Tibial nerve (tissue), 4 donors: Measurements from ENCODE around the gene KRT3.

Experiments
- EP300 ChIP-seq, 2 donors: sonication (generic); formaldehyde crosslinking; IDR thresholded peaks; one replicate each; pipeline ENCODE4 v1.6.1; 2017; ENCODE audit warnings: antibody characterized with exemption in 2 of 2, mild to moderate bottlenecking in 1 of 2
- TF ChIP-seq, protein P1 (sequence below), 5 experiments: fragments of 200-600 bp in 3 of 5; fragments of 450-650 bp in 2 of 5; sonication (generic) in 3 of 5; IDR thresholded peaks; one replicate each; pipeline ENCODE4 v1.5.1; 2016 to 2019; ENCODE audit warnings: antibody characterized with exemption in 5 of 5, mild to moderate bottlenecking in 3 of 5, moderate library complexity in 2 of 5

DNA sequence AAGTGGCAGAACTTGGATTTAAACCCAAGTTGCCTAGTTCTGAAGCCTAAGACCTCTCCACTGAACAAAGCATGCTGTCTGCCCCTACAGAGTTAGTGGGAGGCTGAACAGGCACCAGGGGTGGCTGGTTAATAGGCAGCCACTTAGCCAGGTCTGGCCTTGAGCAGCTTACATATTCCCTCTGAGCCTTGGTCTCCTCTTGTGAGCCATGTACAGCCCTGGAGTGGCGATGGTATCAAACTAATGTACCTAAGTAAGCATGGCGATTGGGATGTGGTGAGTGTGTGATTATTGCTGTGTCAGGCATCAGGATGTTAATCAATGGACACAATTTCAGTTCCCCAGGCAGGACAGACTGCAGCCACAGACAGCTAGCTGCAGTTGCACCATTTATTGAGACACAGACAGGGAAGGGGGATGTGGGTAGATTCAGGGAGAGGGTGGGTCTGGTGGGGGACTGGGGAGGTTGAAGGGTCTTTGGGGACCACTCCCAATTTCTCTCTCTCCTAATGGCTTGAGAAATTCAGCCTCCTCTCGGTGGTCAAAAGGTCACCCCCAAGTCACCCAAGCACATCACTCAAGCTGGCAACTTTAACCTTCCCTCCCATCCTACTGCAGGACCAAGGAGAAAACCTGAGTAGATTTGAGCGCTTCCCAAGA is 25.3 kb upstream of the KRT3 start:
- no peak for TF ChIP-seq EP300 (IDR thresholded peaks at IDR 0.05)
- TF ChIP-seq, protein P1, sequence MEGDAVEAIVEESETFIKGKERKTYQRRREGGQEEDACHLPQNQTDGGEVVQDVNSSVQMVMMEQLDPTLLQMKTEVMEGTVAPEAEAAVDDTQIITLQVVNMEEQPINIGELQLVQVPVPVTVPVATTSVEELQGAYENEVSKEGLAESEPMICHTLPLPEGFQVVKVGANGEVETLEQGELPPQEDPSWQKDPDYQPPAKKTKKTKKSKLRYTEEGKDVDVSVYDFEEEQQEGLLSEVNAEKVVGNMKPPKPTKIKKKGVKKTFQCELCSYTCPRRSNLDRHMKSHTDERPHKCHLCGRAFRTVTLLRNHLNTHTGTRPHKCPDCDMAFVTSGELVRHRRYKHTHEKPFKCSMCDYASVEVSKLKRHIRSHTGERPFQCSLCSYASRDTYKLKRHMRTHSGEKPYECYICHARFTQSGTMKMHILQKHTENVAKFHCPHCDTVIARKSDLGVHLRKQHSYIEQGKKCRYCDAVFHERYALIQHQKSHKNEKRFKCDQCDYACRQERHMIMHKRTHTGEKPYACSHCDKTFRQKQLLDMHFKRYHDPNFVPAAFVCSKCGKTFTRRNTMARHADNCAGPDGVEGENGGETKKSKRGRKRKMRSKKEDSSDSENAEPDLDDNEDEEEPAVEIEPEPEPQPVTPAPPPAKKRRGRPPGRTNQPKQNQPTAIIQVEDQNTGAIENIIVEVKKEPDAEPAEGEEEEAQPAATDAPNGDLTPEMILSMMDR (IDR thresholded peaks at IDR 0.05), result no peak
